ENCODE results near the gene TTC29.

- no peak for TF ChIP-seq SMC3 (IDR thresholded peaks at IDR 0.05; ENCODE audit: low read depth, low read length)
- TF ChIP-seq, protein P1, sequence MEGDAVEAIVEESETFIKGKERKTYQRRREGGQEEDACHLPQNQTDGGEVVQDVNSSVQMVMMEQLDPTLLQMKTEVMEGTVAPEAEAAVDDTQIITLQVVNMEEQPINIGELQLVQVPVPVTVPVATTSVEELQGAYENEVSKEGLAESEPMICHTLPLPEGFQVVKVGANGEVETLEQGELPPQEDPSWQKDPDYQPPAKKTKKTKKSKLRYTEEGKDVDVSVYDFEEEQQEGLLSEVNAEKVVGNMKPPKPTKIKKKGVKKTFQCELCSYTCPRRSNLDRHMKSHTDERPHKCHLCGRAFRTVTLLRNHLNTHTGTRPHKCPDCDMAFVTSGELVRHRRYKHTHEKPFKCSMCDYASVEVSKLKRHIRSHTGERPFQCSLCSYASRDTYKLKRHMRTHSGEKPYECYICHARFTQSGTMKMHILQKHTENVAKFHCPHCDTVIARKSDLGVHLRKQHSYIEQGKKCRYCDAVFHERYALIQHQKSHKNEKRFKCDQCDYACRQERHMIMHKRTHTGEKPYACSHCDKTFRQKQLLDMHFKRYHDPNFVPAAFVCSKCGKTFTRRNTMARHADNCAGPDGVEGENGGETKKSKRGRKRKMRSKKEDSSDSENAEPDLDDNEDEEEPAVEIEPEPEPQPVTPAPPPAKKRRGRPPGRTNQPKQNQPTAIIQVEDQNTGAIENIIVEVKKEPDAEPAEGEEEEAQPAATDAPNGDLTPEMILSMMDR (IDR thresholded peaks at IDR 0.05): no peak
- no peak for TF ChIP-seq EZH2phosphoT487 (IDR thresholded peaks at IDR 0.05; ENCODE audit: borderline replicate concordance, low read depth)
- no peak for TF ChIP-seq IRF3 (IDR thresholded peaks at IDR 0.05; ENCODE audit: low read depth, low read length)
- no peak for TF ChIP-seq CHD2 (IDR thresholded peaks at IDR 0.05; ENCODE audit: low read length, partially characterized antibody)
- no peak for TF ChIP-seq GATA2 (CRISPR knock-in tag; IDR thresholded peaks at IDR 0.05)
- TF ChIP-seq USF2 (IDR thresholded peaks at IDR 0.05; ENCODE audit: borderline replicate concordance, low read depth, low read length): no peak
- no peak for TF ChIP-seq REST (IDR thresholded peaks at IDR 0.05; ENCODE audit: low read depth, low read length)
- TF ChIP-seq, protein P2, sequence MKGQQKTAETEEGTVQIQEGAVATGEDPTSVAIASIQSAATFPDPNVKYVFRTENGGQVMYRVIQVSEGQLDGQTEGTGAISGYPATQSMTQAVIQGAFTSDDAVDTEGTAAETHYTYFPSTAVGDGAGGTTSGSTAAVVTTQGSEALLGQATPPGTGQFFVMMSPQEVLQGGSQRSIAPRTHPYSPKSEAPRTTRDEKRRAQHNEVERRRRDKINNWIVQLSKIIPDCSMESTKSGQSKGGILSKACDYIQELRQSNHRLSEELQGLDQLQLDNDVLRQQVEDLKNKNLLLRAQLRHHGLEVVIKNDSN (IDR thresholded peaks at IDR 0.05; ENCODE audit: borderline replicate concordance, low read depth): no peak
- TF ChIP-seq NRF1 (IDR thresholded peaks at IDR 0.05; ENCODE audit: low read depth, low read length): no peak
- no peak for TF ChIP-seq RCOR1 (IDR thresholded peaks at IDR 0.05; ENCODE audit: low read length)
Measured at GRCh38 chr4:146763560-146763959, 182.1 kb downstream of the TTC29 start.

Measured in SK-N-SH (cell line).